ENCODE data around the gene ANXA2R. TPM values are rescaled to one million over a fixed set of nuclear protein-coding genes. Genes with fewer than 3 reads are reported as not detected.

Gene ANXA2R
- total and polyA plus RNA-seq, 2 of the 13 experiments (the other 11 are each of a cell fraction or from before 2014, with no cell fraction given) = 0.95 to 1.3 TPM

- TF ChIP-seq, protein P1, sequence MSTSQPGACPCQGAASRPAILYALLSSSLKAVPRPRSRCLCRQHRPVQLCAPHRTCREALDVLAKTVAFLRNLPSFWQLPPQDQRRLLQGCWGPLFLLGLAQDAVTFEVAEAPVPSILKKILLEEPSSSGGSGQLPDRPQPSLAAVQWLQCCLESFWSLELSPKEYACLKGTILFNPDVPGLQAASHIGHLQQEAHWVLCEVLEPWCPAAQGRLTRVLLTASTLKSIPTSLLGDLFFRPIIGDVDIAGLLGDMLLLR (CRISPR knock-in tag; IDR thresholded peaks at IDR 0.05) = no peak; the same call in 1 of the 2 replicates
- no peak for TF ChIP-seq RFX3 (CRISPR knock-in tag; IDR thresholded peaks at IDR 0.05)
- no peak for TF ChIP-seq ZNF235 (CRISPR knock-in tag; IDR thresholded peaks at IDR 0.05; ENCODE audit: borderline replicate concordance)
- TF ChIP-seq KLF6 (CRISPR knock-in tag; IDR thresholded peaks at IDR 0.05) = 0 out of 2 replicates have a peak, but pooled peaks have one; percentile 42
- TF ChIP-seq ZC3H13 (CRISPR knock-in tag; IDR thresholded peaks at IDR 0.05) = no peak
- no peak for TF ChIP-seq KDM1A (CRISPR knock-in tag; IDR thresholded peaks at IDR 0.05)
- TF ChIP-seq ZSCAN30 (CRISPR knock-in tag; IDR thresholded peaks at IDR 0.05) = no peak
- TF ChIP-seq ZNF720 (CRISPR knock-in tag; IDR thresholded peaks at IDR 0.05) = no peak
- TF ChIP-seq HNF4A (CRISPR knock-in tag; IDR thresholded peaks at IDR 0.05) = no peak
- no peak; the same call in 1 of the 2 replicates for TF ChIP-seq MEF2D (CRISPR knock-in tag; IDR thresholded peaks at IDR 0.05)
- TF ChIP-seq POGZ (CRISPR knock-in tag; IDR thresholded peaks at IDR 0.05) = no peak
- TF ChIP-seq, protein P2, sequence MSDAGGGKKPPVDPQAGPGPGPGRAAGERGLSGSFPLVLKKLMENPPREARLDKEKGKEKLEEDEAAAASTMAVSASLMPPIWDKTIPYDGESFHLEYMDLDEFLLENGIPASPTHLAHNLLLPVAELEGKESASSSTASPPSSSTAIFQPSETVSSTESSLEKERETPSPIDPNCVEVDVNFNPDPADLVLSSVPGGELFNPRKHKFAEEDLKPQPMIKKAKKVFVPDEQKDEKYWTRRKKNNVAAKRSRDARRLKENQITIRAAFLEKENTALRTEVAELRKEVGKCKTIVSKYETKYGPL (CRISPR knock-in tag; IDR thresholded peaks at IDR 0.05) = no peak; the same call in 1 of the 2 replicates
- TF ChIP-seq SALL2 (CRISPR knock-in tag; IDR thresholded peaks at IDR 0.05) = no peak
- TF ChIP-seq FOXK2 (IDR thresholded peaks at IDR 0.05) = no peak
- peak; percentile 41 for TF ChIP-seq ZNF350 (CRISPR knock-in tag; IDR thresholded peaks at IDR 0.05; ENCODE audit: borderline replicate concordance, low read depth)
- TF ChIP-seq CENPT (CRISPR knock-in tag; IDR thresholded peaks at IDR 0.05; ENCODE audit: low read depth) = no peak
- TF ChIP-seq GFI1 (CRISPR knock-in tag; IDR thresholded peaks at IDR 0.05; ENCODE audit: borderline replicate concordance) = 0 out of 2 replicates have a peak, but pooled peaks have one; percentile 50
- no peak for TF ChIP-seq MTF1 (CRISPR knock-in tag; IDR thresholded peaks at IDR 0.05)
- TF ChIP-seq, protein P3, sequence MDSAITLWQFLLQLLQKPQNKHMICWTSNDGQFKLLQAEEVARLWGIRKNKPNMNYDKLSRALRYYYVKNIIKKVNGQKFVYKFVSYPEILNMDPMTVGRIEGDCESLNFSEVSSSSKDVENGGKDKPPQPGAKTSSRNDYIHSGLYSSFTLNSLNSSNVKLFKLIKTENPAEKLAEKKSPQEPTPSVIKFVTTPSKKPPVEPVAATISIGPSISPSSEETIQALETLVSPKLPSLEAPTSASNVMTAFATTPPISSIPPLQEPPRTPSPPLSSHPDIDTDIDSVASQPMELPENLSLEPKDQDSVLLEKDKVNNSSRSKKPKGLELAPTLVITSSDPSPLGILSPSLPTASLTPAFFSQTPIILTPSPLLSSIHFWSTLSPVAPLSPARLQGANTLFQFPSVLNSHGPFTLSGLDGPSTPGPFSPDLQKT (CRISPR knock-in tag; IDR thresholded peaks at IDR 0.05; ENCODE audit: borderline replicate concordance) = no peak
- no peak for TF ChIP-seq SMARCC2 (IDR thresholded peaks at IDR 0.05)
- no peak for TF ChIP-seq FOSL2 (CRISPR knock-in tag; IDR thresholded peaks at IDR 0.05)
- TF ChIP-seq TOPORS (CRISPR knock-in tag; IDR thresholded peaks at IDR 0.05) = peak; percentile 4; the same call in 1 of the 2 replicates
- TF ChIP-seq ZBTB49 (CRISPR knock-in tag; IDR thresholded peaks at IDR 0.05; ENCODE audit: borderline replicate concordance) = no peak
- TF ChIP-seq, protein P4, sequence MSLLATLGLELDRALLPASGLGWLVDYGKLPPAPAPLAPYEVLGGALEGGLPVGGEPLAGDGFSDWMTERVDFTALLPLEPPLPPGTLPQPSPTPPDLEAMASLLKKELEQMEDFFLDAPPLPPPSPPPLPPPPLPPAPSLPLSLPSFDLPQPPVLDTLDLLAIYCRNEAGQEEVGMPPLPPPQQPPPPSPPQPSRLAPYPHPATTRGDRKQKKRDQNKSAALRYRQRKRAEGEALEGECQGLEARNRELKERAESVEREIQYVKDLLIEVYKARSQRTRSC (CRISPR knock-in tag; IDR thresholded peaks at IDR 0.05; ENCODE audit: low read depth) = no peak
- no peak for TF ChIP-seq HNRNPK (IDR thresholded peaks at IDR 0.05; ENCODE audit: low read depth, low read length, poor library complexity, severe bottlenecking)
Observed at GRCh38 chr5:43042626-43043399, 2.7 kb upstream of the ANXA2R start (continued).
